Mucosa of stomach (tissue), 1 donor: ENCODE measurements around the gene IL6R.

Source experiments
- H3K27me3 ChIP-seq: one replicate; pipeline ENCODE4 v1.7.0; 2013; ENCODE audit warnings: mild to moderate bottlenecking, low read length; ENCODE audit not compliant: control insufficient read depth, insufficient read depth
- H3K36me3 ChIP-seq: one replicate; pipeline ENCODE4 v1.7.0; 2013; ENCODE audit warnings: low read length; ENCODE audit not compliant: control insufficient read depth, insufficient read depth
- H3K4me1 ChIP-seq: one replicate; pipeline ENCODE4 v1.7.0; 2013; ENCODE audit warnings: mild to moderate bottlenecking, low read length; ENCODE audit not compliant: control insufficient read depth, insufficient read depth
- H3K4me3 ChIP-seq: one replicate; pipeline ENCODE4 v1.7.0; 2013; ENCODE audit warnings: low read length
- H3K9ac ChIP-seq: one replicate; pipeline ENCODE4 v1.7.0; 2013; ENCODE audit warnings: mild to moderate bottlenecking, low read length, moderate library complexity
- H3K9me3 ChIP-seq: one replicate; pipeline ENCODE4 v1.7.0; 2013; ENCODE audit warnings: mild to moderate bottlenecking, low read length, moderate library complexity; ENCODE audit not compliant: control insufficient read depth
- donor health status: Pancreatic carcinoma.

Gene IL6R

DNA sequence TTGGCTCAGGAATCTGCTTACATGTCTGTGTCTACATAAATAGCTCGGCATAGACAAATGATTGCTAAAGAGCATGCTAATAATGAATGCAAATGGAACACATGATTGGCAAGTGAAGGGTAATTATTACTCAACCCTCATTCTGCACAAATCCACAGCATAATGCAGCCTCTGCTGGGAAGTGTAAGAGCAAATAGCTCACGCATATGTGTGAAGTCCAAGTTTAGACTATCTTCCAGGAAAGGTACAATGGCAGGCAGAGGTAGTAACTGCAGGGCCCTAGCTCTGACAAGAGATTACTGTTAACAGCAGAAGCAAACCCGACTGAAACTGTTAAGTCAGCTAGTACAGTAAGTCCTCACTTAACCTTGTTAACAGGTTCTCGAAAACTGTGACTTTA is 7.0 kb upstream of the IL6R start:
- Histone ChIP-seq H3K27me3 (no peaks in the 10 kb centered on the region), H3K36me3 (no peaks in the 10 kb centered on the region), H3K9ac (no peak overlapping the region), H3K4me3 (no peak overlapping the region), H3K4me1 (no peaks in the 10 kb centered on the region), H3K9me3 (no peaks in the 10 kb centered on the region)

DNA sequence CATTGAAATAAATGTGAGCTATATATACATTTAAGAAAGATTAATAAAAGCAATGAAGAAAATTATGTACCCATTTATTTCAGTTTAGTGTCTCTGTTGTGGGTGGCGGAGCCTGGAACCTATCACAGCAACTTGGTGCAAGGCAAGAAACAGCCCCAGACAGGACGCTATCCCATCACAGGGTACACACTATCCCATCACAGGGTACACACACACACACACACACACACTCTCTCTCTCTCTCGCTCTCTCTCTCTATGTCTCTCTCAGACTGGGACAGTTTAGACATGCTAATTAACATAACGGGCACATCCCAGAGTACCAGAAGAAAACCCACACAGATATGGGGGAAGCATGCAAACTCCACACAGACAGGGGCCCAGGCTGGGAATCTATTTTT is 6.5 kb upstream of the IL6R start:
- Histone ChIP-seq H3K4me3 (no peak overlapping the region), H3K9ac (no peak overlapping the region), H3K27me3 (no peaks in the 10 kb centered on the region), H3K36me3 (no peaks in the 10 kb centered on the region), H3K4me1 (no peaks in the 10 kb centered on the region), H3K9me3 (no peaks in the 10 kb centered on the region)

DNA sequence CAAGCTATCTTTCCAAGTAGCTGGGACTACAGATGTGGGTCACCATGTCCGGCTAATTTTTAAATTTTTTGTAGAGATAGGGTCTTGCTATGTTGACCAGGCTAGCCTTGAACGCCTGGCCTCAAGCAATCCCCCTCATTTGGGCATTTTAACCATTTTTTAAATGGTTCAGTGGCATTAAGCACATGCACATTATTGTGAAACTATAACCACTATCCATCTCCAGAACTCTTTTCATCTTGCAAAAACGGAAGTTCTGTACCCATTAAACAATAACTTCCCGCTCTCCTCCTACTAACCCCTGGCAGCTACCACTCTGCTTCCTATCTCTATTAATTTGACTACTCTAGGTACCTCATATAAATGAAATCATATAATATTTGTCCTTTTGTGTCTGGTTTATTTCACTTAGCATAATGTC is 4.8 kb upstream of the IL6R start:
- Histone ChIP-seq H3K4me3 (no peak overlapping the region), H3K36me3 (no peaks in the 10 kb centered on the region), H3K27me3 (no peaks in the 10 kb centered on the region), H3K9ac (no peak overlapping the region), H3K4me1 (peaks cover 8% of the 10 kb centered on the region), H3K9me3 (no peaks in the 10 kb centered on the region)

- H3K4me1 ChIP-seq: peaks cover 18% of the 10 kb centered on the region
- no peaks in the 10 kb centered on the region for H3K27me3 ChIP-seq
- no peak overlapping the region for H3K4me3 ChIP-seq
- H3K9ac ChIP-seq: no peak overlapping the region
- H3K9me3 ChIP-seq: no peaks in the 10 kb centered on the region
- no peaks in the 10 kb centered on the region for H3K36me3 ChIP-seq
Observed at GRCh38 chr1:154402409-154402921, 2.7 kb upstream of the IL6R start.

GRCh38 chr1:154403261-154403943 is 1.7 kb upstream of the IL6R start:
- Histone ChIP-seq H3K9me3 (no peaks in the 10 kb centered on the region), H3K4me3 (no peak overlapping the region), H3K4me1 (peaks cover 27% of the 10 kb centered on the region), H3K36me3 (no peaks in the 10 kb centered on the region), H3K9ac (no peak overlapping the region), H3K27me3 (no peaks in the 10 kb centered on the region)

GRCh38 chr1:154403983-154404382 is 1.2 kb upstream of the IL6R start:
- peaks cover 32% of the 10 kb centered on the region for H3K4me1 ChIP-seq
- H3K9ac ChIP-seq: no peak overlapping the region
- no peaks in the 10 kb centered on the region for H3K36me3 ChIP-seq
- H3K4me3 ChIP-seq: no peak overlapping the region
- H3K9me3 ChIP-seq: no peaks in the 10 kb centered on the region
- H3K27me3 ChIP-seq: no peaks in the 10 kb centered on the region

- Histone ChIP-seq H3K4me1 (peaks cover 32% of the 10 kb centered on the region), H3K9me3 (no peaks in the 10 kb centered on the region), H3K36me3 (no peaks in the 10 kb centered on the region), H3K4me3 (peak overlapping the region; percentile 11), H3K9ac (peak overlapping the region; percentile 61), H3K27me3 (no peaks in the 10 kb centered on the region)
Observed at GRCh38 chr1:154404511-154404931, 622 bp upstream of the IL6R start.

GRCh38 chr1:154405747-154406571 is 816 bp downstream of the IL6R start:
- Histone ChIP-seq H3K9ac (peak overlapping the region; percentile 84), H3K4me3 (peak overlapping the region; percentile 88), H3K4me1 (peaks cover 32% of the 10 kb centered on the region), H3K36me3 (no peaks in the 10 kb centered on the region), H3K27me3 (no peaks in the 10 kb centered on the region), H3K9me3 (no peaks in the 10 kb centered on the region)

DNA sequence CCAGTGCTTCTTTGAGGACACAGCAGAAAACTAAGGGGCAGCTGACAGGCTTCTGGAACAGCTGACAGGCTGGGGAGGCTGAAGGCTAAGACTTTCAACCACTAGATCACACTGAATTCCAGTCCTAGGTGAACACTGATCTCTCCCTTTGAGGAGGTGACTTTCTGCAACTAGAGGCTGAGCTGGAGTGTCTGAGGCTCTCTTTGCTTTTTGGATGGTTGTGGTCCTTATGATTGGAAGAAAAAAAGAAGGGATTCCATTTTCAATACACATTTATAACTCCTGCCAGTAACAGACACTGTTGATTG is 1.4 kb downstream of the IL6R start:
- Histone ChIP-seq H3K4me1 (peaks cover 32% of the 10 kb centered on the region), H3K36me3 (no peaks in the 10 kb centered on the region), H3K27me3 (no peaks in the 10 kb centered on the region), H3K9ac (peak overlapping the region; percentile 84), H3K9me3 (no peaks in the 10 kb centered on the region), H3K4me3 (peak overlapping the region; percentile 88)

DNA sequence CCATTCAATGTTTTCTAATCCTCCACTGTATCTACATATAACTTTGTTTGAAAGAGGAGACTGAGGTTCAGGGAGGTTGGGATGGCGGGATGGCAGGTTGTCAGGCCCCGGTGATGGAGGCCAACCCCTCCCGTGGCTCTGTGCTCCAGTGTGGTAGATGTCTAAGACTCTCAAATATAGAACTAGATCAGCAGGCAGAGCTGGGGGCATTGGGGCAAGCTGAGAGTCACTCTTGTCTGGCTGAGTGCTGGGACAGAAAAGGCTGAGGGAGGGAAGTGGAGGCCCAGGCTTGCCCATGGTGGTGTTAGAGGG is 1.7 kb downstream of the IL6R start:
- Histone ChIP-seq H3K9me3 (no peaks in the 10 kb centered on the region), H3K4me3 (peak overlapping the region; percentile 88), H3K9ac (peak overlapping the region; percentile 84), H3K4me1 (peaks cover 32% of the 10 kb centered on the region), H3K36me3 (no peaks in the 10 kb centered on the region), H3K27me3 (no peaks in the 10 kb centered on the region)

GRCh38 chr1:154407198-154408091 is 2.3 kb downstream of the IL6R start:
- Histone ChIP-seq H3K4me3 (peak overlapping the region; percentile 88), H3K4me1 (peaks cover 32% of the 10 kb centered on the region), H3K9me3 (no peaks in the 10 kb centered on the region), H3K36me3 (no peaks in the 10 kb centered on the region), H3K9ac (peak overlapping the region; percentile 84), H3K27me3 (no peaks in the 10 kb centered on the region)
